Measurements from ENCODE around the gene QRFPR.
"Not testable (repeated sequence)": the region's sequence is repeated elsewhere in the genome, so short reads cannot be mapped to it uniquely, and the experiment has no call there.

The QRFPR gene

GRCh38 chr4:121321466-121321865 lies 59.4 kb downstream of the QRFPR start:
- H3K36me3 ChIP-seq (ENCODE audit: insufficient read depth, low read length) = no peaks in the 10 kb centered on the region
- peaks cover 1% of the 10 kb centered on the region; the same call in 1 of the 2 replicates for H3K4me1 ChIP-seq (ENCODE audit: insufficient read depth, low read length)
- no peak overlapping the region for H3K9ac ChIP-seq (ENCODE audit: low read depth, low read length)
- no peaks in the 10 kb centered on the region for H3K9me3 ChIP-seq (ENCODE audit: control insufficient read depth, insufficient read depth, low read length)

GRCh38 chr4:121316091-121316490 lies 64.7 kb downstream of the QRFPR start:
- H3K9me3 ChIP-seq (ENCODE audit: control insufficient read depth, insufficient read depth, low read length) = no peaks in the 10 kb centered on the region
- H3K9ac ChIP-seq (ENCODE audit: low read depth, low read length) = no peak overlapping the region
- no peaks in the 10 kb centered on the region for H3K4me1 ChIP-seq (ENCODE audit: insufficient read depth, low read length)

GRCh38 chr4:121313430-121313829 lies 67.4 kb downstream of the QRFPR start:
- H3K36me3 ChIP-seq (ENCODE audit: insufficient read depth, low read length); H3K9ac ChIP-seq (ENCODE audit: low read depth, low read length); H3K9me3 ChIP-seq (ENCODE audit: control insufficient read depth, insufficient read depth, low read length): not testable (repeated sequence)

More at GRCh38 chr4:121316091-121316490, 64.7 kb downstream of the QRFPR start:
- no peaks in the 10 kb centered on the region for H3K36me3 ChIP-seq (ENCODE audit: insufficient read depth, low read length)

GRCh38 chr4:121308828-121309227 lies 72.0 kb downstream of the QRFPR start:
- Histone ChIP-seq H3K9ac (ENCODE audit: low read depth, low read length) (no peak overlapping the region), H3K4me1 (ENCODE audit: insufficient read depth, low read length) (no peaks in the 10 kb centered on the region), H3K36me3 (ENCODE audit: insufficient read depth, low read length) (no peaks in the 10 kb centered on the region), H3K9me3 (ENCODE audit: control insufficient read depth, insufficient read depth, low read length) (no peaks in the 10 kb centered on the region)

More at GRCh38 chr4:121313430-121313829, 67.4 kb downstream of the QRFPR start:
- H3K4me1 ChIP-seq (ENCODE audit: insufficient read depth, low read length) = not testable (repeated sequence)

- H3K9ac ChIP-seq (ENCODE audit: low read depth, low read length) = no peak overlapping the region
- no peaks in the 10 kb centered on the region for H3K36me3 ChIP-seq (ENCODE audit: insufficient read depth, low read length)
- no peaks in the 10 kb centered on the region for H3K9me3 ChIP-seq (ENCODE audit: control insufficient read depth, insufficient read depth, low read length)
- no peaks in the 10 kb centered on the region for H3K4me1 ChIP-seq (ENCODE audit: insufficient read depth, low read length)
Measured at GRCh38 chr4:121308328-121308663, 72.5 kb downstream of the QRFPR start.

GRCh38 chr4:121307445-121308327 lies 73.1 kb downstream of the QRFPR start:
- no peaks in the 10 kb centered on the region for H3K9me3 ChIP-seq (ENCODE audit: control insufficient read depth, insufficient read depth, low read length)
- no peaks in the 10 kb centered on the region for H3K4me1 ChIP-seq (ENCODE audit: insufficient read depth, low read length)
- no peak overlapping the region for H3K9ac ChIP-seq (ENCODE audit: low read depth, low read length)
- H3K36me3 ChIP-seq (ENCODE audit: insufficient read depth, low read length) = no peaks in the 10 kb centered on the region

- no peak overlapping the region for H3K9ac ChIP-seq (ENCODE audit: low read depth, low read length)
- H3K9me3 ChIP-seq (ENCODE audit: control insufficient read depth, insufficient read depth, low read length) = no peaks in the 10 kb centered on the region
- no peaks in the 10 kb centered on the region for H3K36me3 ChIP-seq (ENCODE audit: insufficient read depth, low read length)
- H3K4me1 ChIP-seq (ENCODE audit: insufficient read depth, low read length) = no peaks in the 10 kb centered on the region
Measured at GRCh38 chr4:121306931-121307330, 73.9 kb downstream of the QRFPR start.

GRCh38 chr4:121304893-121305292 lies 75.9 kb downstream of the QRFPR start:
- H3K36me3 ChIP-seq (ENCODE audit: insufficient read depth, low read length) = no peaks in the 10 kb centered on the region

GRCh38 chr4:121299367-121299766 lies 81.5 kb downstream of the QRFPR start:
- H3K9me3 ChIP-seq (ENCODE audit: control insufficient read depth, insufficient read depth, low read length) = no peaks in the 10 kb centered on the region
- H3K4me1 ChIP-seq (ENCODE audit: insufficient read depth, low read length) = no peaks in the 10 kb centered on the region
- no peak overlapping the region for H3K9ac ChIP-seq (ENCODE audit: low read depth, low read length)
- H3K36me3 ChIP-seq (ENCODE audit: insufficient read depth, low read length) = no peaks in the 10 kb centered on the region

More at GRCh38 chr4:121304893-121305292, 75.9 kb downstream of the QRFPR start:
- Histone ChIP-seq H3K9me3 (ENCODE audit: control insufficient read depth, insufficient read depth, low read length) (no peaks in the 10 kb centered on the region), H3K4me1 (ENCODE audit: insufficient read depth, low read length) (no peaks in the 10 kb centered on the region), H3K9ac (ENCODE audit: low read depth, low read length) (no peak overlapping the region)

- Histone ChIP-seq H3K4me1 (ENCODE audit: insufficient read depth, low read length) (0 out of 2 replicates have a peak, but pooled peaks cover 7% of the 10 kb centered on the region), H3K36me3 (ENCODE audit: insufficient read depth, low read length) (no peaks in the 10 kb centered on the region), H3K9ac (ENCODE audit: low read depth, low read length) (no peak overlapping the region), H3K9me3 (ENCODE audit: control insufficient read depth, insufficient read depth, low read length) (no peaks in the 10 kb centered on the region)
Measured at GRCh38 chr4:121283319-121283718, 97.5 kb downstream of the QRFPR start.

- Histone ChIP-seq H3K4me1 (ENCODE audit: insufficient read depth, low read length) (0 out of 2 replicates have a peak, but pooled peaks cover 7% of the 10 kb centered on the region), H3K36me3 (ENCODE audit: insufficient read depth, low read length) (no peaks in the 10 kb centered on the region), H3K9ac (ENCODE audit: low read depth, low read length) (no peak overlapping the region), H3K9me3 (ENCODE audit: control insufficient read depth, insufficient read depth, low read length) (no peaks in the 10 kb centered on the region)
Measured at GRCh38 chr4:121280425-121280824, 100.4 kb downstream of the QRFPR start.

- H3K4me1 ChIP-seq (ENCODE audit: insufficient read depth, low read length) = peaks cover 10% of the 10 kb centered on the region; the same call in 1 of the 2 replicates
- H3K36me3 ChIP-seq (ENCODE audit: insufficient read depth, low read length) = no peaks in the 10 kb centered on the region
- no peak overlapping the region for H3K9ac ChIP-seq (ENCODE audit: low read depth, low read length)
- H3K9me3 ChIP-seq (ENCODE audit: control insufficient read depth, insufficient read depth, low read length) = no peaks in the 10 kb centered on the region
Measured at GRCh38 chr4:121278811-121279368, 101.9 kb downstream of the QRFPR start.

Data from ES-I3 (cell line).